H1 (cell line): ENCODE data around the gene SHC3. TPM values are rescaled to one million over a fixed set of nuclear protein-coding genes. Genes with fewer than 3 reads are reported as not detected.

Source experiments
- CTCF ChIA-PET: fragments of 300-600 bp; sonication (Branson Sonifier 250); formaldehyde crosslinking; loops from one replicate; lab custom pipeline; 2021; ENCODE audit not compliant: partially characterized antibody; lab: Charles Lee
- POLR2A ChIA-PET: fragments of 300-600 bp; sonication (Branson Sonifier 250); formaldehyde crosslinking; loops from one replicate; lab custom pipeline; 2021; ENCODE audit warnings: inconsistent platforms; ENCODE audit not compliant: partially characterized antibody; lab: Charles Lee
- DNase-seq, 2 experiments: peaks; one replicate each; pipeline versions ENCODE4 v3.0.0 to v3.0.0-alpha.2; 2010 to 2022; ENCODE audit warnings: low spot score in 2 of 2, low read depth in 1 of 2, mixed read lengths in 1 of 2
- FAIRE-seq: peaks from 2 replicates; lab custom pipeline; 2011; peaks lifted over from hg19 to GRCh38; lab: Jason Lieb, UNC
- H2AFZ ChIP-seq: 2 replicates; pipeline ENCODE4 v1.8.1; 2012; ENCODE audit warnings: low read length, inconsistent platforms
- H2AK5ac ChIP-seq: 2 replicates; pipeline ENCODE4 v1.6.1; 2013; ENCODE audit warnings: low read depth, low read length
- H2BK120ac ChIP-seq: replicated peaks from 2 replicates; pipeline ENCODE3; 2013; ENCODE audit warnings: low read depth, low read length, inconsistent platforms
- H2BK12ac ChIP-seq: 2 replicates; pipeline ENCODE4 v1.6.1; 2013; ENCODE audit warnings: low read depth, low read length
- H2BK15ac ChIP-seq: 2 replicates; pipeline ENCODE4 v1.6.1; 2013; ENCODE audit warnings: low read length
- H2BK20ac ChIP-seq: 2 replicates; pipeline ENCODE4 v1.6.1; 2013; ENCODE audit warnings: low read length
- H2BK5ac ChIP-seq: 2 replicates; pipeline ENCODE4 v1.6.1; 2013; ENCODE audit warnings: low read depth, low read length
- H3K14ac ChIP-seq: 2 replicates; pipeline ENCODE4 v1.6.1; 2013; ENCODE audit warnings: inconsistent platforms; ENCODE audit not compliant: insufficient read length
- H3K18ac ChIP-seq: 2 replicates; pipeline ENCODE4 v1.6.1; 2013; ENCODE audit warnings: low read length; ENCODE audit errors: extremely low read depth
- H3K23ac ChIP-seq: 2 replicates; pipeline ENCODE4 v1.6.1; 2013; ENCODE audit warnings: inconsistent platforms; ENCODE audit not compliant: insufficient read length
- H3K23me2 ChIP-seq: 2 replicates; pipeline ENCODE4 v1.6.1; 2013; ENCODE audit warnings: low read depth, low read length
- H3K27ac ChIP-seq: 2 replicates; pipeline ENCODE4 v1.6.1; 2011; ENCODE audit warnings: low read depth, low read length, inconsistent platforms
- H3K27me3 ChIP-seq, 4 experiments: replicated peaks in 1 of 4; 1 replicate in 1 of 4; 2 replicates in 3 of 4; pipeline versions ENCODE4 v1.6.1 to v1.8.1; 2011 to 2013; ENCODE audit warnings: low read length in 3 of 4, mild to moderate bottlenecking in 3 of 4, inconsistent platforms in 2 of 4, mixed read lengths in 2 of 4, moderate library complexity in 1 of 4; ENCODE audit not compliant: control insufficient read depth in 3 of 4, insufficient read depth in 3 of 4; ENCODE audit errors: extremely low read depth in 1 of 4
- H3K36me3 ChIP-seq, 4 experiments: 2 replicates each; pipeline versions ENCODE4 v1.6.1 to v1.8.1; 2011 to 2013; ENCODE audit warnings: mild to moderate bottlenecking in 4 of 4, low read length in 3 of 4, moderate library complexity in 2 of 4, control low read depth in 1 of 4, inconsistent platforms in 1 of 4; ENCODE audit not compliant: insufficient read depth in 4 of 4, control insufficient read depth in 2 of 4
- H3K4ac ChIP-seq: replicated peaks from 2 replicates; pipeline ENCODE3; 2013; ENCODE audit warnings: low read length, low read depth, mixed read lengths, inconsistent platforms; ENCODE audit not compliant: insufficient read length
- H3K4me1 ChIP-seq, 4 experiments: replicated peaks in 1 of 4; 1 replicate in 1 of 4; 2 replicates in 3 of 4; pipeline versions ENCODE4 v1.6.1 to v1.8.1; 2011 to 2013; ENCODE audit warnings: low read length in 3 of 4, inconsistent platforms in 2 of 4, mixed read lengths in 1 of 4; ENCODE audit not compliant: insufficient read depth in 4 of 4, control insufficient read depth in 3 of 4
- H3K4me2 ChIP-seq, 2 experiments: 2 replicates each; pipeline versions ENCODE4 v1.6.1 to v1.8.1; 2011 to 2013; ENCODE audit warnings: low read depth in 2 of 2, low read length in 2 of 2, control low read depth in 1 of 2, inconsistent platforms in 1 of 2, mild to moderate bottlenecking in 1 of 2; ENCODE audit not compliant: insufficient read depth in 1 of 2
- H3K4me3 ChIP-seq, 4 experiments: fragments of 200-600, 300-600 bp in 1 of 4; sonication (generic), shearing (Covaris generic), sonication (Bioruptor Twin) in 1 of 4; 2 replicates each; pipeline versions ENCODE4 v1.5.1 to v1.8.1; 2011 to 2016; ENCODE audit warnings: low read length in 4 of 4, low read depth in 3 of 4, control low read depth in 2 of 4, inconsistent platforms in 2 of 4, mild to moderate bottlenecking in 2 of 4, mixed read lengths in 1 of 4, moderate library complexity in 1 of 4; ENCODE audit not compliant: insufficient read depth in 2 of 4; ENCODE audit errors: extremely low read depth in 1 of 4
- H3K56ac ChIP-seq: replicated peaks from 2 replicates; pipeline ENCODE3; 2013; ENCODE audit warnings: low read depth, mild to moderate bottlenecking, mixed read lengths, low read length, inconsistent platforms; ENCODE audit not compliant: insufficient read length
- H3K79me1 ChIP-seq: 2 replicates; pipeline ENCODE4 v1.6.1; 2013; ENCODE audit warnings: low read depth, low read length, control low read depth
- H3K79me2 ChIP-seq, 2 experiments: 2 replicates each; pipeline versions ENCODE4 v1.6.1 to v1.8.1; 2012 to 2013; ENCODE audit warnings: low read length in 2 of 2, mild to moderate bottlenecking in 2 of 2, inconsistent platforms in 1 of 2; ENCODE audit not compliant: insufficient read depth in 2 of 2, control insufficient read depth in 1 of 2
- H3K9ac ChIP-seq, 4 experiments: replicated peaks in 1 of 4; 1 replicate in 1 of 4; 2 replicates in 3 of 4; pipeline versions ENCODE4 v1.6.1 to v1.8.1; 2011 to 2013; ENCODE audit warnings: low read depth in 3 of 4, low read length in 3 of 4, control low read depth in 2 of 4, mild to moderate bottlenecking in 2 of 4, moderate library complexity in 2 of 4, inconsistent platforms in 1 of 4; ENCODE audit errors: extremely low read depth in 1 of 4
- H3K9me3 ChIP-seq, 2 experiments: 2 replicates each; pipeline versions ENCODE4 v1.6.1 to v1.8.1; 2012 to 2013; ENCODE audit warnings: mild to moderate bottlenecking in 2 of 2, moderate library complexity in 2 of 2, control low read depth in 1 of 2, inconsistent platforms in 1 of 2, low read depth in 1 of 2, low read length in 1 of 2, mixed read lengths in 1 of 2; ENCODE audit not compliant: insufficient read depth in 2 of 2
- H4K20me1 ChIP-seq, 2 experiments: replicated peaks in 1 of 2; 2 replicates each; pipeline versions ENCODE3 to v1.8.1; 2011 to 2013; ENCODE audit warnings: inconsistent platforms in 2 of 2, low read length in 2 of 2, mild to moderate bottlenecking in 1 of 2; ENCODE audit not compliant: insufficient read depth in 2 of 2, control insufficient read depth in 1 of 2
- H4K5ac ChIP-seq: 2 replicates; pipeline ENCODE4 v1.6.1; 2013; ENCODE audit warnings: low read length, low read depth, mixed read lengths, inconsistent platforms; ENCODE audit not compliant: insufficient read length
- H4K8ac ChIP-seq: 2 replicates; pipeline ENCODE4 v1.8.0; 2013; ENCODE audit warnings: mild to moderate bottlenecking, moderate library complexity, low read length, inconsistent platforms; ENCODE audit not compliant: insufficient read depth; ENCODE audit errors: extremely low read depth
- H4K91ac ChIP-seq: replicated peaks from 2 replicates; pipeline ENCODE3; 2013; ENCODE audit warnings: low read length, mixed read lengths, inconsistent platforms; ENCODE audit not compliant: insufficient read length
- ASH2L ChIP-seq: fragments of 200-600, 300-600 bp; sonication (generic); IDR thresholded peaks from one replicate; pipeline ENCODE4 v1.7.1; 2017; ENCODE audit warnings: low read length
- BACH1 ChIP-seq: IDR thresholded peaks from 2 replicates; pipeline ENCODE4 v1.6.1; 2012; ENCODE audit warnings: low read length, improper control_type of control experiment
- BCL11A ChIP-seq, 2 experiments: IDR thresholded peaks; one replicate each; pipeline ENCODE4 v1.6.1; 2011; ENCODE audit warnings: low read depth in 2 of 2, low read length in 2 of 2, mild to moderate bottlenecking in 2 of 2
- BRCA1 ChIP-seq: IDR thresholded peaks from 2 replicates; pipeline ENCODE4 v1.6.1; 2012; ENCODE audit warnings: low read depth, low read length, improper control_type of control experiment
- CBX8 ChIP-seq: fragments of 300-800, 300-1000 bp; sonication (generic); IDR thresholded peaks from 2 replicates; pipeline ENCODE4 v1.7.1; 2016; ENCODE audit warnings: low read depth, low read length, borderline replicate concordance
- GTF2F1 ChIP-seq: IDR thresholded peaks from 2 replicates; pipeline ENCODE4 v1.6.1; 2012; ENCODE audit warnings: low read depth, low read length, improper control_type of control experiment, borderline replicate concordance
- JUN ChIP-seq: IDR thresholded peaks from 2 replicates; pipeline ENCODE4 v1.6.1; 2011; ENCODE audit warnings: low read depth, mild to moderate bottlenecking, improper control_type of control experiment, low read length
- POLR2AphosphoS5 ChIP-seq: IDR thresholded peaks from 2 replicates; pipeline ENCODE4 v1.6.1; 2011; ENCODE audit warnings: low read depth, low read length
- POU5F1 ChIP-seq: IDR thresholded peaks from 2 replicates; pipeline ENCODE4 v1.6.1; 2011; ENCODE audit warnings: low read depth, mild to moderate bottlenecking, low read length, moderate library complexity
- RBBP5 ChIP-seq: IDR thresholded peaks from 2 replicates; pipeline ENCODE4 v1.7.1; 2012; ENCODE audit warnings: low read depth, mild to moderate bottlenecking, inconsistent platforms, low read length, moderate library complexity, borderline replicate concordance
- RNF2 ChIP-seq: fragments of 200-900, 300-1000 bp; sonication (generic); IDR thresholded peaks from 2 replicates; pipeline ENCODE4 v1.7.1; 2016; ENCODE audit warnings: borderline replicate concordance, low read depth, mild to moderate bottlenecking, antibody characterized with exemption, low read length; ENCODE audit not compliant: poor library complexity, severe bottlenecking; ENCODE audit errors: missing control alignments
- SUZ12 ChIP-seq: fragments of 200-600 bp; sonication (generic); IDR thresholded peaks from 2 replicates; pipeline ENCODE4 v1.6.1; 2012; ENCODE audit warnings: mild to moderate bottlenecking, inconsistent platforms, low read length, moderate library complexity, mixed read lengths
- YY1 ChIP-seq: IDR thresholded peaks from 2 replicates; pipeline ENCODE4 v1.6.1; 2011; ENCODE audit warnings: low read depth, mild to moderate bottlenecking, low read length
- whole genome bisulfite sequencing, 2 experiments: shearing (Covaris generic) in 1 of 2; methylation state at CpG; one replicate each; pipeline versions ENCODE4 v1.1.6 to v1.1.7; 2013 to 2015; ENCODE audit warnings: low lambda C conversion rate in 2 of 2, mixed read lengths in 2 of 2, inconsistent platforms in 1 of 2, low coverage in 1 of 2, missing lambda C conversion rate in 1 of 2; ENCODE audit not compliant: insufficient replicate concordance in 2 of 2, insufficient coverage in 1 of 2, insufficient read length in 1 of 2; ENCODE audit errors: extremely low coverage in 1 of 2, missing lambda C conversion rate in 1 of 2; 5-methylcytosine and 5-hydroxymethylcytosine counted together
- polyA plus RNA-seq, 7 experiments: library from polyadenylated mRNA; depleted of rRNA in 3 of 7; stranded (reverse) in 5 of 7; unstranded in 2 of 7; fragments of >200 nt in 5 of 7; fragments of 200-250 nt in 2 of 7; gene quantifications; 1 replicate in 5 of 7; 2 replicates in 1 of 7; 4 replicates in 1 of 7; pipeline versions ENCODE4 v1.2.1 to v1.2.3, GENCODE V29; 2011 to 2013; ENCODE audit warnings: missing spikeins in 2 of 7, mixed read lengths in 2 of 7
- total RNA-seq: library from RNA; stranded (reverse); fragmentation: NEBNext Ultra II Directional; extraction: Animal tissue kit (Norgen Biotek cat#: 25700); gene quantifications from 2 replicates; pipeline ENCODE4 v1.2.1, GENCODE V29; 2021
- TF ChIP-seq, protein P1 (sequence below): IDR thresholded peaks from 2 replicates; pipeline ENCODE4 v1.6.1; 2012; ENCODE audit warnings: inconsistent platforms

The SHC3 gene
- total and polyA plus RNA-seq, 2 of the 8 experiments (the other 6 are each of a cell fraction or from before 2014, with no cell fraction given) = 1.4 to 7.1 TPM

DNA sequence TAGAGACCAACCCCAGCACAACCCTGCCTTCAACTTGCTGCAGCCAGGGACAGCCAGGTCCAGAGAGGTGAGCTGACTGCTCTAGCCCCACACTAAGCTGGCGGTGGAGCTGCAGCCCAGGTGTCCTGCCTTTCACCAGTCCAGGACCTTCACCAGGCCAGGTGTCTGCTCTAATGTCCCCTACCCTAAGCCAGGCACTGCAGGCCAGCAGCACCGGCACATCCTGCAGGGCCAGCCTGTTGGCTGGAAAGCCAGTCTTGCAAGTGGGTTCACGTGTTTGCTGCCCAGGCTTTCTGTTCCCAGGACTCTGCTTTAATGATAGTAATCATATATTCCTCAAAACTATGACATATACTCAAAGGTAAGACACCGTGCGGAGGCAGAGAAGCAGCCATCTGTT lies 5.5 kb downstream of the SHC3 start:
- POLR2A ChIA-PET = no interaction called here
- peaks cover 0 to 18% (median 10%) of the 10 kb centered on the region in 4 experiments; a peak in 5 of 7 replicates for H3K27me3 ChIP-seq
- no peak overlapping the region for H3K4me3 ChIP-seq
- H4K8ac ChIP-seq = peak overlapping the region; percentile 57
- no peak overlapping the region for H2BK15ac ChIP-seq
- FAIRE-seq (no peak), DNase-seq (no peak)
- H3K79me2 ChIP-seq = peaks cover 0 to 6% of the 10 kb centered on the region in 2 experiments; a peak in 3 of 4 replicates
- no peaks in the 10 kb centered on the region for H3K9me3 ChIP-seq
- H4K20me1 ChIP-seq = peaks cover 0 to 8% of the 10 kb centered on the region in 2 experiments
- H3K27ac ChIP-seq = no peak overlapping the region
- no peak overlapping the region for H3K56ac ChIP-seq
- H3K79me1 ChIP-seq = peaks cover 2% of the 10 kb centered on the region; the same call in 1 of the 2 replicates
- no peak overlapping the region for H3K4me2 ChIP-seq
- H2BK20ac ChIP-seq = no peak overlapping the region
- no peak overlapping the region for H2AK5ac ChIP-seq
- H3K4ac ChIP-seq = no peak overlapping the region
- no peak overlapping the region for H4K5ac ChIP-seq
- no peak overlapping the region for H2BK12ac ChIP-seq
- H4K91ac ChIP-seq = peak overlapping the region; percentile 30
- peaks cover 6% of the 10 kb centered on the region; the same call in 1 of the 2 replicates for H3K23me2 ChIP-seq
- H3K4me1 ChIP-seq = peaks cover 6 to 8% (median 7%) of the 10 kb centered on the region in 4 experiments; a peak in 5 of 7 replicates
- CTCF ChIA-PET = interaction anchor here (0.6 to 1.2 kb wide), 3 partner anchors 8 to 106 kb away, joined by 3 read pairs; no protein-coding TSS in a partner anchor
- WGBS, 2 experiments = 84% methylated on average over 5 of the region's 5 CpGs; no CpG with 5 or more reads in 1 of the 2 experiments
- H2BK120ac ChIP-seq = no peak overlapping the region
- no peak overlapping the region for H3K9ac ChIP-seq
- no peak overlapping the region for H3K23ac ChIP-seq
- H2BK5ac ChIP-seq = no peak overlapping the region
- no peak overlapping the region for H3K18ac ChIP-seq
- H2AFZ ChIP-seq = no peak overlapping the region
- H3K14ac ChIP-seq = no peak overlapping the region
- H3K36me3 ChIP-seq = no peaks in the 10 kb centered on the region
- TF ChIP-seq RBBP5 (no peak), JUN (no peak), CBX8 (no peak), YY1 (no peak), POLR2AphosphoS5 (no peak), SUZ12 (no peak), GTF2F1 (no peak), POU5F1 (no peak), BCL11A (IDR thresholded peaks at IDR 0.05; ENCODE audit: low read depth in 2 of 2, low read length in 2 of 2) (no peak), BRCA1 (no peak), BACH1 (no peak), ASH2L (no peak), RNF2 (no peak)
- TF ChIP-seq, protein P1, sequence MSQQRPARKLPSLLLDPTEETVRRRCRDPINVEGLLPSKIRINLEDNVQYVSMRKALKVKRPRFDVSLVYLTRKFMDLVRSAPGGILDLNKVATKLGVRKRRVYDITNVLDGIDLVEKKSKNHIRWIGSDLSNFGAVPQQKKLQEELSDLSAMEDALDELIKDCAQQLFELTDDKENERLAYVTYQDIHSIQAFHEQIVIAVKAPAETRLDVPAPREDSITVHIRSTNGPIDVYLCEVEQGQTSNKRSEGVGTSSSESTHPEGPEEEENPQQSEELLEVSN = no peak
